Measurements from ENCODE around the gene TEX29.

TEX29 gene

GRCh38 chr13:111390522-111391270, 70.3 kb downstream of the TEX29 start:
- no peak for DNase-seq (ENCODE audit: low read depth in 3 of 3, low spot score in 1 of 3)

GRCh38 chr13:111392486-111392885, 72.0 kb downstream of the TEX29 start:
- DNase-seq (ENCODE audit: low read depth in 3 of 3, low spot score in 1 of 3), result no peak

- no peak for DNase-seq (ENCODE audit: low read depth in 3 of 3, low spot score in 1 of 3)
Observed at GRCh38 chr13:111393221-111393790, 72.9 kb downstream of the TEX29 start.

Measured in stimulated activated CD4-positive, alpha-beta T cell treated with anti-CD3 and anti-CD28 coated beads, TNF-alpha, amount 100 ng/mL, for 1 hour (primary cell).